A549 (cell line): Measurements from ENCODE around the gene SPINK8. TPM values are rescaled to one million over a fixed set of nuclear protein-coding genes. Genes with fewer than 3 reads are reported as not detected.

Experiments
- ATAC-seq, 2 experiments: fragments of 200-7000 bp in 1 of 2; fragments of >200 bp in 1 of 2; cut with Nextera tagmentation in 1 of 2; cut with Tn5 transposase in 1 of 2; 3 replicates each; pipeline versions ENCODE4 v1.8.0 to v1.9.1; 2018 to 2020; ENCODE audit warnings: mild to moderate bottlenecking in 1 of 2, moderate library complexity in 1 of 2
- CTCF ChIA-PET: fragments of 300-600 bp; sonication (Branson Sonifier 250); formaldehyde crosslinking; extraction: SDS; loops from one replicate; lab custom pipeline; 2021; ENCODE audit warnings: antibody characterized with exemption, inconsistent platforms; lab: Yijun Ruan, JAX
- POLR2A ChIA-PET: fragments of 350-600 bp; formaldehyde crosslinking; extraction: SDS; loops from one replicate; lab custom pipeline; 2021; ENCODE audit warnings: antibody characterized with exemption, inconsistent platforms; lab: Yijun Ruan, JAX
- DNase-seq, 2 experiments: peaks; one replicate each; pipeline versions ENCODE4 v3.0.0 to v3.0.0-alpha.2; 2011 to 2016; ENCODE audit warnings: low read depth in 1 of 2, low spot score in 1 of 2
- FAIRE-seq: peaks from 2 replicates; lab custom pipeline; 2011; peaks lifted over from hg19 to GRCh38; lab: Jason Lieb, UNC
- H3K27ac ChIP-seq, 2 experiments: fragments of >200 bp; sonication (Bioruptor Twin); formaldehyde crosslinking; 3 replicates each; pipeline ENCODE4 v1.5.1; 2016 to 2017
- H3K4me1 ChIP-seq: fragments of >200 bp; sonication (Bioruptor Twin); formaldehyde crosslinking; 3 replicates; pipeline ENCODE4 v1.6.1; 2016
- H3K4me2 ChIP-seq: fragments of >200 bp; sonication (Bioruptor Twin); formaldehyde crosslinking; 3 replicates; pipeline ENCODE4 v1.6.1; 2016
- H3K4me3 ChIP-seq: fragments of >200 bp; sonication (Bioruptor Twin); formaldehyde crosslinking; 3 replicates; pipeline ENCODE4 v1.5.1; 2016
- H3K9me3 ChIP-seq: fragments of >200 bp; sonication (Bioruptor Twin); formaldehyde crosslinking; 3 replicates; pipeline ENCODE4 v1.6.1; 2016
- ATOH8 ChIP-seq: fragments of 250-450 bp; sonication (Bioruptor Pico); IDR thresholded peaks from 2 replicates; pipeline ENCODE4 v1.5.0; 2020; ENCODE audit warnings: low read depth, mild to moderate bottlenecking, moderate library complexity
- CEBPB ChIP-seq, 2 experiments: fragments of >200 bp in 1 of 2; sonication (Bioruptor Twin) in 1 of 2; formaldehyde crosslinking in 1 of 2; IDR thresholded peaks; 2 replicates each; pipeline ENCODE4 v1.6.1; 2012 to 2016
- CHD2 ChIP-seq: fragments of 150-350 bp; IDR thresholded peaks from 2 replicates; pipeline ENCODE4 v1.6.1; 2014; ENCODE audit warnings: low read length; ENCODE audit not compliant: partially characterized antibody
- CTCF ChIP-seq: fragments of >200 bp; sonication (Bioruptor Twin); formaldehyde crosslinking; IDR thresholded peaks from 3 replicates; pipeline ENCODE4 v1.5.1; 2016
- EHF ChIP-seq: fragments of 250-450 bp; sonication (Bioruptor Pico); IDR thresholded peaks from 2 replicates; pipeline ENCODE4 v1.5.0; 2020; ENCODE audit warnings: mild to moderate bottlenecking
- EHMT2 ChIP-seq: fragments of 200-600 bp; sonication (generic); IDR thresholded peaks from 2 replicates; pipeline ENCODE4 v1.6.1; 2016; ENCODE audit warnings: antibody characterized with exemption, low read depth, mild to moderate bottlenecking, moderate library complexity
- ELK1 ChIP-seq: fragments of 150-350 bp; IDR thresholded peaks from 2 replicates; pipeline ENCODE4 v1.6.1; 2014; ENCODE audit warnings: low read depth, mild to moderate bottlenecking, low read length
- FOSB ChIP-seq: fragments of 250-450 bp; sonication (Bioruptor Pico); IDR thresholded peaks from 2 replicates; pipeline ENCODE4 v1.5.0; 2020; ENCODE audit warnings: mild to moderate bottlenecking, moderate library complexity
- FOXS1 ChIP-seq: fragments of 250-450 bp; sonication (Bioruptor Pico); IDR thresholded peaks from 2 replicates; pipeline ENCODE4 v1.5.0; 2020; ENCODE audit warnings: mild to moderate bottlenecking, moderate library complexity
- GATA3 ChIP-seq: IDR thresholded peaks from 2 replicates; pipeline ENCODE4 v1.6.1; 2012; ENCODE audit warnings: borderline replicate concordance
- HEYL ChIP-seq: fragments of 250-450 bp; sonication (Bioruptor Pico); IDR thresholded peaks from 2 replicates; pipeline ENCODE4 v1.8.0; 2021; ENCODE audit warnings: mild to moderate bottlenecking, moderate library complexity
- HOXB5 ChIP-seq: fragments of 250-450 bp; sonication (Bioruptor Pico); IDR thresholded peaks from 2 replicates; pipeline ENCODE4 v1.5.0; 2020; ENCODE audit warnings: mild to moderate bottlenecking, moderate library complexity
- JUN ChIP-seq, 2 experiments: fragments of >200 bp; sonication (Bioruptor Twin); formaldehyde crosslinking; IDR thresholded peaks; 2 replicates in 1 of 2; 3 replicates in 1 of 2; pipeline ENCODE4 v1.6.1; 2016 to 2017
- KDM1A ChIP-seq: fragments of 200-600 bp; sonication (generic); IDR thresholded peaks from 2 replicates; pipeline ENCODE4 v1.6.1; 2016; ENCODE audit warnings: low read depth, mild to moderate bottlenecking
- MAFK ChIP-seq: fragments of 450-650 bp; IDR thresholded peaks from 2 replicates; pipeline ENCODE4 v1.6.1; 2014; ENCODE audit not compliant: partially characterized antibody
- MAZ ChIP-seq: fragments of 150-350 bp; IDR thresholded peaks from 2 replicates; pipeline ENCODE4 v1.6.1; 2014; ENCODE audit warnings: antibody characterized with exemption, low read depth, low read length, borderline replicate concordance
- NFE2L2 ChIP-seq: fragments of 150-350 bp; conservative IDR thresholded peaks from 2 replicates; pipeline ENCODE4 v1.6.1; 2014; ENCODE audit warnings: low read length
- POLR2A ChIP-seq: IDR thresholded peaks from 2 replicates; pipeline ENCODE4 v1.6.1; 2012; ENCODE audit warnings: mild to moderate bottlenecking, low read length
- POLR2AphosphoS2 ChIP-seq: conservative IDR thresholded peaks from 2 replicates; pipeline ENCODE4 v1.6.1; 2012; ENCODE audit warnings: low read length, improper control_type of control experiment, inconsistent platforms
- RARB ChIP-seq: fragments of 250-450 bp; sonication (Bioruptor Pico); IDR thresholded peaks from 2 replicates; pipeline ENCODE4 v1.8.0; 2021; ENCODE audit warnings: mild to moderate bottlenecking, moderate library complexity
- RCOR1 ChIP-seq: fragments of 150-350 bp; IDR thresholded peaks from 2 replicates; pipeline ENCODE4 v1.6.1; 2014; ENCODE audit warnings: antibody characterized with exemption, low read length, low read depth
- RNF2 ChIP-seq: fragments of 200-600 bp; sonication (generic); IDR thresholded peaks from 2 replicates; pipeline ENCODE4 v1.6.1; 2016; ENCODE audit warnings: low read depth, mild to moderate bottlenecking, antibody characterized with exemption, moderate library complexity, borderline replicate concordance
- TP53 ChIP-seq: fragments of 250-450 bp; sonication (Bioruptor Pico); IDR thresholded peaks from 2 replicates; pipeline ENCODE4 v1.5.0; 2021; ENCODE audit warnings: mild to moderate bottlenecking, moderate library complexity
- WGBS: methylation state at CpG from one replicate; pipeline ENCODE4 v1.1.6; 2017; ENCODE audit errors: missing lambda C conversion rate; 5-methylcytosine and 5-hydroxymethylcytosine counted together
- polyA plus RNA-seq, 4 experiments: library from polyadenylated mRNA; depleted of rRNA in 3 of 4; stranded (reverse); fragments of >200 nt; fragmentation: RNase III in 1 of 4; extraction: RNeasy Plus Mini Kit Qiagen cat#74134 plus additional on column Dnase treatment in 1 of 4; gene quantifications; 2 replicates in 3 of 4; 3 replicates in 1 of 4; pipeline ENCODE4 v1.2.3, GENCODE V29; 2011 to 2017
- TF ChIP-seq, protein P1 (sequence below): IDR thresholded peaks from 2 replicates; pipeline ENCODE4 v1.6.1; 2012
- TF ChIP-seq, protein P2 (sequence below): IDR thresholded peaks from 2 replicates; pipeline ENCODE4 v1.6.1; 2012

The SPINK8 gene
- polyA plus RNA-seq, 2 of the 4 experiments (the other 2 are of a cell fraction) = not detected

DNA sequence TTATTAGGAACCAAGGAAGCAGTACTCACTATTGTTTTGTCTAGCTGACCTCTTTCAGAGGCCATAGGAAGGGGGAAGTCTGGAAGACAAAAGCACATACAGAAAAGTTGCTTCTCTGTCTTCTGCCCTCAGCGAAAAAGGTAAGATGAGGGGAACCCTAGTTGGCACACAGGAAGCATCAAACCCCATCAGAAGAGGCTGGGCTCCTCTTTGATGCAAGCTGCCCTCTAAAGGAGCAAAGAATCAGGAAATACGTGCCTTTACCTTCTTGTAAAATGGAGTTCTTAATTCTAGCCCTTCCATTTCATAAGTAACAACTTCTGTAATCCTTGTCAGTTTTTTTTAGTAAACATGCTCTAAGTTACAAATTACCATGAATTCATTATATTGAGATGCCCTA lies 12.5 kb downstream of the SPINK8 start (continued):
- TF ChIP-seq HEYL (CRISPR knock-in tag) = no peak
- no peak for TF ChIP-seq MAFK
- TF ChIP-seq HOXB5 (CRISPR knock-in tag) = no peak

DNA sequence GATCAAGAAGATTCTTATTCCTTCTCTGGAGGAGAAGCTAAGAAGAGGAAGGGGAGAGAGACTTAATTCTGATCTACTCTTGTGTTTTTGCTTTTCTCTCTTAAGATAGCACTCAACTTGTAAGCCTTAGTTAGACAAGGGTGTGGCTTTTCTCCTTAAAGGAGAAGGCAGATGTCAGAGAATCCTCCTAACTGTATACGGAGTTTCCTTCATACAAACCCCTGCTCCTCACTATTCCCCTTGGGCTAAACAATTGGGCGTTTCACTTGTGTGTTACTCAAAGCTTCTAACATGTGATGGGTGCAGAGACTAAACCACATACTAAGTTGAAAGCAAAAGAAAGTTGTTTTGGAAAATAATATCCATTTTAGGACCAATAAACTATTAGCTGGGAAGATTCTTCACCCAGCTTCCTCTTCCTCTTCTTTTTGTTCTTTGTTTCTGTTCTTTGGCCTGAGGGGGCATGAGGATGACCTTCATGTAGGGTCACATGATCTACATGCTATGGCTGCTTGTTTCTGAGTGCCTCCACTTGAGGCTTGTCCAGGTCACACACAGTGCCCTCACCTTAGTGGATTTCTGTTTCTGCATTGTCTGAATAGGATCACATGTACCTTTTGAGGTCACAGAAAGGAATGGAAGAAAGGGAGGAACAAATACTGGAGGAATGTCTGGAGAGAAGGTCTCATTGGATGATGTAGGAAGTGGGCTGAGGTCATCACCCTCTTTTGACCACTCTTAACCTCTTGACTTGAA lies 14.6 kb downstream of the SPINK8 start:
- TF ChIP-seq RNF2 = no peak
- no peak for TF ChIP-seq CTCF
- no peak for TF ChIP-seq EHMT2
- no peak for TF ChIP-seq JUN (IDR thresholded peaks at IDR 0.05)
- TF ChIP-seq CHD2 = no peak
- no peak for TF ChIP-seq NFE2L2
- TF ChIP-seq MAZ = no peak
- TF ChIP-seq RARB = no peak
- TF ChIP-seq KDM1A = no peak
- no peak for TF ChIP-seq MAFK
- ChIA-PET POLR2A (no interaction called here), CTCF (interaction anchor here (0.6 kb wide), 1 partner anchor 238 kb away, joined by 3 read pairs; no protein-coding TSS in a partner anchor)
- ATAC-seq (peak in 1 of 2 experiments; percentile 54; a peak in 1 of 6 replicates), DNase-seq (no peak), FAIRE-seq (no peak)
- H3K4me2 ChIP-seq = no peak overlapping the region; the same call in 2 of the 3 replicates
- no peak overlapping the region for H3K4me3 ChIP-seq
- WGBS = 30% methylated on average over 2 of the region's 2 CpGs
- no peaks in the 10 kb centered on the region for H3K4me1 ChIP-seq
- H3K9me3 ChIP-seq = peaks cover 17% of the 10 kb centered on the region; the same call in 2 of the 3 replicates
- H3K27ac ChIP-seq = no peak overlapping the region

DNA sequence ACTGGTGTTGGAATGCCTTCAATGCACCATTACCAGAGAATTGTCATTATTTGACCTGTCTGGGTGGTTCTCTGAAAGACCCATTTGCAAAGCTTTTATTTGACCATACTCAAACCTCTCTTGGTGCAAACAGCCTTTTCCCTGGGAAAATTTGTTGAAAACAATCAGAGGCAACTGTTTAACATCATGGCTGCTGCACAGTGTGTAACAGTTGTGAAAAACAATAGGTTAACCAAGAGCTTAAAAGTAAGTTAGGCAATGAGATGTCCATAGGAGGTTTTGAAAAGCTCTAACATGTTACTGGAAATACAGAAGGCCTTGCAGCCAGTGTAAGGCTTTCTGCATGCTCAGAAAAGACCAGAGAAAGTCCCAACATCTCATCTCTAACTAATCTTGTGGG lies 18.9 kb downstream of the SPINK8 start:
- TF ChIP-seq NFE2L2 (no peak), RARB (no peak), ATOH8 (no peak), FOSB (no peak), ELK1 (no peak), POLR2A (no peak), CHD2 (no peak), CEBPB (IDR thresholded peaks at IDR 0.05) (no peak), EHF (CRISPR knock-in tag) (no peak), FOXS1 (CRISPR knock-in tag) (no peak), GATA3 (no peak), HOXB5 (CRISPR knock-in tag) (no peak), TP53 (CRISPR knock-in tag) (no peak), POLR2AphosphoS2 (no peak), RCOR1 (no peak), JUN (IDR thresholded peaks at IDR 0.05) (no peak), MAZ (no peak)
- TF ChIP-seq, protein P1, sequence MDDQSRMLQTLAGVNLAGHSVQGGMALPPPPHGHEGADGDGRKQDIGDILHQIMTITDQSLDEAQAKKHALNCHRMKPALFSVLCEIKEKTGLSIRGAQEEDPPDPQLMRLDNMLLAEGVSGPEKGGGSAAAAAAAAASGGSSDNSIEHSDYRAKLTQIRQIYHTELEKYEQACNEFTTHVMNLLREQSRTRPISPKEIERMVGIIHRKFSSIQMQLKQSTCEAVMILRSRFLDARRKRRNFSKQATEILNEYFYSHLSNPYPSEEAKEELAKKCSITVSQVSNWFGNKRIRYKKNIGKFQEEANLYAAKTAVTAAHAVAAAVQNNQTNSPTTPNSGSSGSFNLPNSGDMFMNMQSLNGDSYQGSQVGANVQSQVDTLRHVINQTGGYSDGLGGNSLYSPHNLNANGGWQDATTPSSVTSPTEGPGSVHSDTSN = no peak
- TF ChIP-seq, protein P2, sequence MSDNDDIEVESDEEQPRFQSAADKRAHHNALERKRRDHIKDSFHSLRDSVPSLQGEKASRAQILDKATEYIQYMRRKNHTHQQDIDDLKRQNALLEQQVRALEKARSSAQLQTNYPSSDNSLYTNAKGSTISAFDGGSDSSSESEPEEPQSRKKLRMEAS = no peak
- Histone ChIP-seq H3K4me3 (no peak overlapping the region), H3K27ac (no peak overlapping the region), H3K9me3 (peaks cover 17% of the 10 kb centered on the region; the same call in 2 of the 3 replicates), H3K4me1 (no peaks in the 10 kb centered on the region), H3K4me2 (no peak overlapping the region)
- ChIA-PET POLR2A (interaction anchor here (1.0 kb wide), 1 partner anchor 13 kb away, joined by 3 read pairs; no protein-coding TSS in a partner anchor), CTCF (interaction anchor here (0.5 to 1.0 kb wide), 2 partner anchors 121 to 126 kb away, joined by 3 to 5 read pairs; no protein-coding TSS in a partner anchor)
- DNase-seq (no peak), ATAC-seq (no peak), FAIRE-seq (no peak)
